PC-3 (cell line): Measurements from ENCODE around the gene UFM1.

ENCODE experiments used
- CTCF ChIP-seq: fragments of 300-600 bp; sonication (generic); conservative IDR thresholded peaks from 2 replicates; pipeline ENCODE4 v1.5.1; 2017; ENCODE audit warnings: antibody characterized with exemption, low read depth, mild to moderate bottlenecking, low read length
- EZH2 ChIP-seq: fragments of 300-600 bp; sonication (generic); IDR thresholded peaks from one replicate; pipeline ENCODE4 v1.6.1; 2017; ENCODE audit warnings: antibody characterized with exemption, mild to moderate bottlenecking, low read length; ENCODE audit not compliant: unreplicated experiment

GRCh38 chr13:38341149-38341692 lies 8.4 kb upstream of the UFM1 start:
- TF ChIP-seq EZH2: no peak
- no peak for TF ChIP-seq CTCF
